Choroid plexus epithelial cell (primary cell): Measurements from ENCODE around the gene AKR1C3.
"Not testable (repeated sequence)": the region's sequence is repeated elsewhere in the genome, so short reads cannot be mapped to it uniquely, and the experiment has no call there.

ENCODE experiments used
- DNase-seq: peaks from one replicate; pipeline ENCODE4 v3.0.0-alpha.2; 2010; ENCODE audit warnings: low read depth
- H3K4me3 ChIP-seq: 2 replicates; pipeline ENCODE4 v1.5.1; 2011; ENCODE audit warnings: low read depth, mild to moderate bottlenecking, control low read depth, low read length, moderate library complexity
- CTCF ChIP-seq: conservative IDR thresholded peaks from 2 replicates; pipeline ENCODE4 v1.5.1; 2011; ENCODE audit warnings: low read depth, mild to moderate bottlenecking, control low read depth, inconsistent platforms, low read length, moderate library complexity

AKR1C3 gene

GRCh38 chr10:5123886-5124285, 29.7 kb downstream of the AKR1C3 start:
- no peak for DNase-seq
- TF ChIP-seq CTCF = no peak

GRCh38 chr10:5125315-5126044, 31.3 kb downstream of the AKR1C3 start:
- no peak for TF ChIP-seq CTCF
- DNase-seq = peak; percentile 13
- H3K4me3 ChIP-seq = no peak overlapping the region

More at GRCh38 chr10:5123886-5124285, 29.7 kb downstream of the AKR1C3 start:
- no peak overlapping the region for H3K4me3 ChIP-seq

- H3K4me3 ChIP-seq = no peak overlapping the region
- DNase-seq = no peak
- no peak for TF ChIP-seq CTCF
Observed at GRCh38 chr10:5135581-5135980, 41.4 kb downstream of the AKR1C3 start.

GRCh38 chr10:5136468-5137087, 42.4 kb downstream of the AKR1C3 start:
- TF ChIP-seq CTCF = no peak
- no peak overlapping the region for H3K4me3 ChIP-seq
- no peak for DNase-seq

GRCh38 chr10:5137699-5138098, 43.5 kb downstream of the AKR1C3 start:
- DNase-seq, H3K4me3 ChIP-seq: not testable (repeated sequence)

- no peak for TF ChIP-seq CTCF
- DNase-seq = no peak
- H3K4me3 ChIP-seq = no peak overlapping the region
Observed at GRCh38 chr10:5142199-5142598, 48.0 kb downstream of the AKR1C3 start.

- TF ChIP-seq CTCF = no peak
- no peak overlapping the region for H3K4me3 ChIP-seq
- DNase-seq = no peak
Observed at GRCh38 chr10:5143137-5143536, 48.9 kb downstream of the AKR1C3 start.
